ENCODE measurements around the gene CDK19.

DNA sequence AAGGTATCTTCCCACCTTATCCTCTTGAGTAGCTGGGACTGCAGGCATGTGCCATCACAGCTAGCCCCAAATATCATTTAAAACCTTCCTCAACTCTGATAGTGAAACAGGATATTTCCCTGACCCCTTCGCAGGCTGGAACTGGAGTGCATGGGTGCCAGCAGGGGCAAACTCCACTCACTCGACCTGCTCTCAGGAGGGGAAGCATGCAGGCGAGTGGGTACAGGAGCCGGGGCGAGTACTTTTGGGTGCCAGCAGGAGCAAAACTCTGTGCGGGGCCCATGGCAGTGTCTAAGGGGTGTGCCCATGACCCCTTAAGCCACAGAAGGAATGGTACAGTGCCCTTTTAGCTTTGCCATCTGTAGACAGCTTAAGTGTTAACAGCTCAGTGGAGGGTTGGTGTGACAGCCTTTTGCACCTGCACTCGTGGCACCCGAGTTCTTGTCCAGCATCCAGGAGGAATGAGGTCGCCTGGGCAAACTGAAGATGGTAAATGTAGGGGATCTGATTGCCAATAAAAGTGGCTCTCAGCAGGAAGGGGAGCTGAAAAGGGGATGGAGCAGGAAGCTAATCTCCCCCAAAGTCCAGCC lies 155.1 kb downstream of the CDK19 start:
- TF ChIP-seq EZH2phosphoT487 (IDR thresholded peaks at IDR 0.05; ENCODE audit: insufficient read depth, low read depth), result no peak
- TF ChIP-seq EZH2 (IDR thresholded peaks at IDR 0.05; ENCODE audit: insufficient read depth, poor library complexity, severe bottlenecking), result no peak

Measured in GM23248 (cell line).